ENCODE data around the gene TAF11.

TAF11 gene

DNA sequence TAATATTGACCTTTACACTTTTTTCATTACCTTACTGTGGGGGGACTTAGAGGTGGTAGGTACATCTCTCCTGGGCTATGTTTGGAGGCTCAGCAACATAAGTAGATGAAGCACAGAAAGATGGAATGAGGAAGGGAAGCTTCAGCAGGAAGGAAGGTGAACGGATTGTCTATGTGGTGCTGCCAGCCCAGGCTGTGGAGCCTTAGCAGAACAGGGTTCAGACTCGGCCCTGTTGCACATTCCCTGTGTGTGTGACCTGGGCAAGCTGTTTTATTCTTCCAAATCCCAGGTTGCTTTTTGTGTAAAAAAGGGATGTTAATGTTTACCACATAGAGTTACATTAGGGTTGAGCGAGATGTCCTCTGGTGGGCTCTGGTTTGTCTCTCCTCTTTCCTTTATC, 42.4 kb upstream of the TAF11 start:
- no peaks in the 10 kb centered on the region for H3F3A ChIP-seq (ENCODE audit: insufficient read depth, low read length)
- no peaks in the 10 kb centered on the region for H3K9me2 ChIP-seq (ENCODE audit: low read depth, low read length)
- no peak overlapping the region for H2AFZ ChIP-seq (ENCODE audit: low read length)
- H3K4me2 ChIP-seq (ENCODE audit: low read length), result no peak overlapping the region
- H3K79me2 ChIP-seq (ENCODE audit: insufficient read depth, low read length), result no peaks in the 10 kb centered on the region
- no peaks in the 10 kb centered on the region for H3K27me3 ChIP-seq (ENCODE audit: insufficient read depth, low read length)
- TF ChIP-seq, protein P1, sequence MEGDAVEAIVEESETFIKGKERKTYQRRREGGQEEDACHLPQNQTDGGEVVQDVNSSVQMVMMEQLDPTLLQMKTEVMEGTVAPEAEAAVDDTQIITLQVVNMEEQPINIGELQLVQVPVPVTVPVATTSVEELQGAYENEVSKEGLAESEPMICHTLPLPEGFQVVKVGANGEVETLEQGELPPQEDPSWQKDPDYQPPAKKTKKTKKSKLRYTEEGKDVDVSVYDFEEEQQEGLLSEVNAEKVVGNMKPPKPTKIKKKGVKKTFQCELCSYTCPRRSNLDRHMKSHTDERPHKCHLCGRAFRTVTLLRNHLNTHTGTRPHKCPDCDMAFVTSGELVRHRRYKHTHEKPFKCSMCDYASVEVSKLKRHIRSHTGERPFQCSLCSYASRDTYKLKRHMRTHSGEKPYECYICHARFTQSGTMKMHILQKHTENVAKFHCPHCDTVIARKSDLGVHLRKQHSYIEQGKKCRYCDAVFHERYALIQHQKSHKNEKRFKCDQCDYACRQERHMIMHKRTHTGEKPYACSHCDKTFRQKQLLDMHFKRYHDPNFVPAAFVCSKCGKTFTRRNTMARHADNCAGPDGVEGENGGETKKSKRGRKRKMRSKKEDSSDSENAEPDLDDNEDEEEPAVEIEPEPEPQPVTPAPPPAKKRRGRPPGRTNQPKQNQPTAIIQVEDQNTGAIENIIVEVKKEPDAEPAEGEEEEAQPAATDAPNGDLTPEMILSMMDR (IDR thresholded peaks at IDR 0.05; ENCODE audit: low read length), result no peak
- TF ChIP-seq EZH2 (IDR thresholded peaks at IDR 0.05; ENCODE audit: borderline replicate concordance, low read length), result no peak
- no peaks in the 10 kb centered on the region for H3K36me3 ChIP-seq (ENCODE audit: insufficient read depth, low read length)
- H3K4me1 ChIP-seq (ENCODE audit: insufficient read depth, low read length, severe bottlenecking), result no peaks in the 10 kb centered on the region
- H3K9me3 ChIP-seq (ENCODE audit: low read length), result no peaks in the 10 kb centered on the region
- no peaks in the 10 kb centered on the region; the same call in 1 of the 2 replicates for H4K20me1 ChIP-seq (ENCODE audit: insufficient read depth, low read length)
- H3K4me3 ChIP-seq (ENCODE audit: low read depth, low read length, poor library complexity, severe bottlenecking), result no peak overlapping the region
- no peak overlapping the region for H3K27ac ChIP-seq (ENCODE audit: low read depth, low read length, poor library complexity, severe bottlenecking)
- no peak overlapping the region for H3K9ac ChIP-seq (ENCODE audit: low read length)

DNA sequence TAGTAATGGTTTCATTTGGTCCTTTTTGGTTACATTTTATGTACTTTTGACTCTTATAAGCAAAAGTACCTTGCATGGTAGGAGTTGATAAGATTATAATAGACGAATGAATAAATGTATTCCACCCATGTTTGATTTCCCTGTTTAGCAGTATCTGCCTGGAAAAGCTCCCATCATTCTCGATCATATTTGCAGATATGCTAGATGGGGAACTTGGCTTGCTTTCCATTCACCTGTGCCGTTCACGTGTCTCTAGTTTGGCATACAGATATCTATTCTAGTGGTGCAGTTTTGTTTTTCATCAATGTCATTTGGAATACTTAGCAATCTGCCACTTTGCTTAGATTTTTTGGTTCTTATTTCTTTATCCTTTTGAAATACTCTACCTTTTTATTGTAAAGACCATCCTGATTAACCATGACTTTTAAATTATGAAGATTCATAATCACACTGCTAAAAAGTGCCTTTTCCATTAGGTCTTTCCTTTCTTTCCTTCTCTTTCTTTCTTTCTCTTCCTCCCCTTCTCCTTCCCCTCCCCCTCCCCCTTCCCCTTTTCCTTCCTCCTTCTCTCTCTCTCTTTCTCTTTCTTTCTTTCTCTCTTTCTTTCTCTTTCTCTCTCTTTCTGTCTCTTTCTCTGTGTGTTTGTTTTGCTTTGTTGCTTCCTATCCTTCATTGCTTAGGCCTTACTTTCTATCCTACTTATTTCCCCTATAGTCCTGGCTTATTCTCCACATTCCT, 41.6 kb upstream of the TAF11 start:
- no peak overlapping the region for H3K27ac ChIP-seq (ENCODE audit: low read depth, low read length, poor library complexity, severe bottlenecking)
- no peaks in the 10 kb centered on the region for H3K9me3 ChIP-seq (ENCODE audit: low read length)
- no peaks in the 10 kb centered on the region for H3F3A ChIP-seq (ENCODE audit: insufficient read depth, low read length)
- no peaks in the 10 kb centered on the region for H3K27me3 ChIP-seq (ENCODE audit: insufficient read depth, low read length)
- no peaks in the 10 kb centered on the region; the same call in 1 of the 2 replicates for H4K20me1 ChIP-seq (ENCODE audit: insufficient read depth, low read length)
- no peaks in the 10 kb centered on the region for H3K4me1 ChIP-seq (ENCODE audit: insufficient read depth, low read length, severe bottlenecking)
- no peak overlapping the region for H3K4me2 ChIP-seq (ENCODE audit: low read length)
- no peak overlapping the region for H2AFZ ChIP-seq (ENCODE audit: low read length)
- TF ChIP-seq, protein P1 (IDR thresholded peaks at IDR 0.05; ENCODE audit: low read length), result no peak
- no peak for TF ChIP-seq EZH2 (IDR thresholded peaks at IDR 0.05; ENCODE audit: borderline replicate concordance, low read length)
- no peaks in the 10 kb centered on the region for H3K36me3 ChIP-seq (ENCODE audit: insufficient read depth, low read length)
- no peaks in the 10 kb centered on the region for H3K9me2 ChIP-seq (ENCODE audit: low read depth, low read length)
- no peak overlapping the region for H3K4me3 ChIP-seq (ENCODE audit: low read depth, low read length, poor library complexity, severe bottlenecking)
- no peak overlapping the region for H3K9ac ChIP-seq (ENCODE audit: low read length)
- H3K79me2 ChIP-seq (ENCODE audit: insufficient read depth, low read length), result no peaks in the 10 kb centered on the region

DNA sequence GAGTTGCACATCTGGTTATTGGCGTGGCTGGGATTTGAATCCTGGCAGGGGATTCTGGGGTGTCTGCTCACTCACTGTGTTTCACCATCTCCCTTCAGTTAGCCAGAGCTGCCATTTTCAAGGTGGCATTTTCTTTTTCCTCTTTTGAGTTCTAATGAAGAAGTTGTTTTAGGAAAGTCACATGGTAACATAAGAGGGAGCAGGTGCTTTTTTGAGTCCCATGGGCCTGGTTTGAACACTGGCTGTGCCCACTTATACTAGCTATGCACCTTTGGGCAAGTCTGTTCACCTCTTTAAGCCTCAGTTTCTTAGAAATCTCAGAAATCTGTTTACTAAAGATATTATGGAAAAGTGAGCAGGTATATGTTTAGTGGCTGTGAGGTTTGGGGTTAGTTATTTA, 40.9 kb upstream of the TAF11 start:
- no peaks in the 10 kb centered on the region for H3K4me1 ChIP-seq (ENCODE audit: insufficient read depth, low read length, severe bottlenecking)
- no peaks in the 10 kb centered on the region for H3K27me3 ChIP-seq (ENCODE audit: insufficient read depth, low read length)
- no peak overlapping the region for H3K9ac ChIP-seq (ENCODE audit: low read length)
- no peak overlapping the region for H2AFZ ChIP-seq (ENCODE audit: low read length)
- no peaks in the 10 kb centered on the region; the same call in 1 of the 2 replicates for H4K20me1 ChIP-seq (ENCODE audit: insufficient read depth, low read length)
- H3K4me2 ChIP-seq (ENCODE audit: low read length), result no peak overlapping the region
- H3K9me3 ChIP-seq (ENCODE audit: low read length), result no peaks in the 10 kb centered on the region
- H3F3A ChIP-seq (ENCODE audit: insufficient read depth, low read length), result no peaks in the 10 kb centered on the region
- H3K79me2 ChIP-seq (ENCODE audit: insufficient read depth, low read length), result no peaks in the 10 kb centered on the region
- H3K27ac ChIP-seq (ENCODE audit: low read depth, low read length, poor library complexity, severe bottlenecking), result no peak overlapping the region
- H3K36me3 ChIP-seq (ENCODE audit: insufficient read depth, low read length), result no peaks in the 10 kb centered on the region
- TF ChIP-seq, protein P1 (IDR thresholded peaks at IDR 0.05; ENCODE audit: low read length), result no peak
- no peak for TF ChIP-seq EZH2 (IDR thresholded peaks at IDR 0.05; ENCODE audit: borderline replicate concordance, low read length)
- H3K9me2 ChIP-seq (ENCODE audit: low read depth, low read length), result no peaks in the 10 kb centered on the region
- H3K4me3 ChIP-seq (ENCODE audit: low read depth, low read length, poor library complexity, severe bottlenecking), result no peak overlapping the region
